Pancreas (tissue), 10 donors: ENCODE measurements around the gene PITHD1. TPM values are rescaled to one million over a fixed set of nuclear protein-coding genes. Genes with fewer than 3 reads are reported as not detected.

Experiments used
- ATAC-seq, 4 donors: fragments of 200-7000 bp; cut with Tn5 transposase; one replicate each; pipeline versions ENCODE4 v1.8.0 to v1.9.1; 2020; ENCODE audit warnings: mild to moderate bottlenecking in 4 of 4, moderate library complexity in 4 of 4
- DNase-seq, 6 donors: peaks; one replicate each; pipeline ENCODE4 v3.0.0-alpha.2; 2020
- FAIRE-seq: peaks from 2 replicates; lab custom pipeline; 2012; peaks lifted over from hg19 to GRCh38; lab: Jason Lieb, UNC
- H3K27ac ChIP-seq, 4 donors: fragments of 200-600 bp; sonication (generic); 1 replicate in 3 of 4; 2 replicates in 1 of 4; pipeline versions ENCODE4 v1.5.0 to v1.8.0; 2020
- H3K27me3 ChIP-seq, 4 donors: fragments of 200-600 bp; one replicate each; pipeline ENCODE4 v1.8.0; 2021
- H3K36me3 ChIP-seq, 3 donors: fragments of 200-600 bp; sonication (generic) in 1 of 3; one replicate each; pipeline versions ENCODE4 v1.5.0 to v1.8.0; 2020 to 2021
- H3K4me1 ChIP-seq, 3 donors: fragments of 200-600 bp; one replicate each; pipeline ENCODE4 v1.8.0; 2021
- H3K4me3 ChIP-seq, 4 donors: fragments of 200-600 bp; sonication (generic) in 2 of 4; one replicate each; pipeline versions ENCODE4 v1.5.0 to v1.8.0; 2020 to 2021
- H3K9me3 ChIP-seq, 4 donors: fragments of 200-600 bp; one replicate each; pipeline ENCODE4 v1.8.0; 2021
- CTCF ChIP-seq, 4 donors: fragments of 200-600 bp; sonication (generic) in 3 of 4; IDR thresholded peaks; one replicate each; pipeline versions ENCODE4 v1.5.0 to v1.8.0; 2021; ENCODE audit warnings: antibody characterized with exemption in 4 of 4
- WGBS, 2 donors: extraction: QIAGEN DNeasy Blood & Tissue Kit; methylation state at CpG; one replicate each; pipeline ENCODE4 v1.1.7; 2013; 5-methylcytosine and 5-hydroxymethylcytosine counted together
- intact Hi-C, 3 donors: fragments of 100-400 bp; cut with DNase I; formaldehyde crosslinking; loops; one replicate each; pipeline versions ENCODE4 v1.11.1 to v1.14.2; 2022
- polyA plus RNA-seq, 2 donors: library from polyadenylated mRNA; stranded (reverse); fragments of 200-250 nt; gene quantifications; one replicate each; pipeline ENCODE4 v1.2.3, GENCODE V29; 2013
- total RNA-seq, 6 donors: library from RNA; stranded (reverse); fragmentation: NEBNext Ultra II Directional in 4 of 6; extraction: Animal tissue kit (Norgen Biotek cat#: 25700) in 4 of 6; gene quantifications; one replicate each; pipeline versions ENCODE4 v1.2.1 to v1.2.4, GENCODE V29; 2021 to 2023
- donor health status: healthy with polysubstance abuse.
- donor health status: DM: no; HTN: no; CAD: no; lungs with moderate emphysema.
- donor health status: DM: no; HTN: no; CAD: no.
- donor health status: control.
- donor health status: control.
- donor health status: Bipolar disorder and iron deficiency.
- donor health status: DM: yes; HTN: yes; CAD: no.
- donor health status: DM: no; HTN: no; CAD: no.
- donor health status: DM: no; HTN: no; CAD: no.
- donor health status: DM: yes; HTN: yes; CAD: no.

Gene PITHD1
- total and polyA plus RNA-seq, 8 donors, result 17.3 to 36.8 (median 19.9) TPM

GRCh38 chr1:23790696-23791515 is 12.7 kb downstream of the PITHD1 start, which contains the start of gene LYPLA2:
LYPLA2 (plus strand) TSS chr1:23791145; CDS start chr1:23792683, 1,538 bp downstream.
- H3K4me1 ChIP-seq, result peaks cover 0 to 12% (median 5%) of the 10 kb centered on the region in 3 donors
- peak within 1 kb of the TSS in 2 of 4 donors; percentile 6 to 17 for H3K27ac ChIP-seq
- DNase-seq, result peak; percentile 90 to 97 (median 92)
- peak; percentile 91 to 96 (median 94) for ATAC-seq
- 1% methylated on average over 37 to 47 of the region's 47 CpGs for WGBS, 2 donors
- no peaks in the 10 kb centered on the region for H3K9me3 ChIP-seq
- no peak for FAIRE-seq
- H3K27me3 ChIP-seq, result no peaks in the 10 kb centered on the region
- no peak for TF ChIP-seq CTCF (IDR thresholded peaks at IDR 0.05)
- intact Hi-C loops, result no loop called here
- H3K4me3 ChIP-seq, result peak within 1 kb of the TSS; percentile 51 to 76 (median 61)
- H3K36me3 ChIP-seq, result peaks cover 0 to 16% (median 10%) of the 10 kb centered on the region in 3 donors

GRCh38 chr1:23791516-23792047 is 13.4 kb downstream of the PITHD1 start:
- 1% methylated on average over 15 of the region's 15 CpGs for WGBS, 2 donors
- DNase-seq (peak in 3 of 6 donors; percentile 24 to 53 (median 36)), FAIRE-seq (no peak), ATAC-seq (peak; percentile 14 to 38 (median 25))
- Histone ChIP-seq H3K27ac (peak overlapping the region in 2 of 4 donors; percentile 6 to 17), H3K36me3 (peaks cover 0 to 10% (median 6%) of the 10 kb centered on the region in 3 donors), H3K4me1 (peaks cover 0 to 12% (median 5%) of the 10 kb centered on the region in 3 donors), H3K4me3 (peak overlapping the region; percentile 51 to 76 (median 61)), H3K27me3 (no peaks in the 10 kb centered on the region), H3K9me3 (no peaks in the 10 kb centered on the region)
- no peak for TF ChIP-seq CTCF (IDR thresholded peaks at IDR 0.05)
- intact Hi-C loops, result no loop called here

GRCh38 chr1:23792151-23792945 is 14.1 kb downstream of the PITHD1 start:
- H3K27me3 ChIP-seq, result no peaks in the 10 kb centered on the region
- peak in 1 of 6 donors; percentile 70 for DNase-seq
- H3K4me1 ChIP-seq, result peaks cover 0 to 12% (median 5%) of the 10 kb centered on the region in 3 donors
- FAIRE-seq, result no peak
- intact Hi-C loops, result no loop called here
- peak overlapping the region in 2 of 4 donors; percentile 56 to 66 for H3K4me3 ChIP-seq
- no peak overlapping the region for H3K27ac ChIP-seq
- WGBS, 2 donors, result 63 to 68% methylated on average over 17 to 19 of the region's 19 CpGs
- H3K36me3 ChIP-seq, result peaks cover 0 to 2% (median under 1%) of the 10 kb centered on the region in 3 donors
- no peaks in the 10 kb centered on the region for H3K9me3 ChIP-seq
- TF ChIP-seq CTCF (IDR thresholded peaks at IDR 0.05), result no peak
- no peak for ATAC-seq

GRCh38 chr1:23793018-23793781 is 15.0 kb downstream of the PITHD1 start:
- no peaks in the 10 kb centered on the region for H3K27me3 ChIP-seq
- DNase-seq, result peak in 5 of 6 donors; percentile 46 to 81 (median 54)
- ATAC-seq, result peak in 2 of 4 donors; percentile 24 to 39
- TF ChIP-seq CTCF (IDR thresholded peaks at IDR 0.05), result no peak
- FAIRE-seq, result no peak
- H3K9me3 ChIP-seq, result no peaks in the 10 kb centered on the region
- H3K4me3 ChIP-seq, result no peak overlapping the region
- no peak overlapping the region for H3K27ac ChIP-seq
- WGBS, 2 donors, result 64 to 66% methylated on average over 16 of the region's 16 CpGs
- H3K4me1 ChIP-seq, result peaks cover 0 to 14% (median 9%) of the 10 kb centered on the region in 3 donors
- no peaks in the 10 kb centered on the region for H3K36me3 ChIP-seq
- intact Hi-C loops, result no loop called here
